Subcutaneous adipose tissue (tissue), 4 donors: ENCODE measurements around the gene PSMC5. TPM values are rescaled to one million over a fixed set of nuclear protein-coding genes. Genes with fewer than 3 reads are reported as not detected.

Experiments used
- total RNA-seq, 4 donors: library from RNA; depleted of rRNA; stranded (reverse); fragments of >200 nt; gene quantifications; one replicate each; pipeline ENCODE4 v1.1.0, GENCODE V29; 2016
- TF ChIP-seq, protein P1 (sequence below): fragments of 450-650 bp; IDR thresholded peaks from one replicate; pipeline ENCODE4 v1.5.1; 2016; ENCODE audit warnings: low read depth, mild to moderate bottlenecking, control low read depth, antibody characterized with exemption, moderate library complexity

Gene PSMC5
- total RNA-seq, 4 donors from 2014 or later = 66.0 to 127 (median 83.2) TPM

DNA sequence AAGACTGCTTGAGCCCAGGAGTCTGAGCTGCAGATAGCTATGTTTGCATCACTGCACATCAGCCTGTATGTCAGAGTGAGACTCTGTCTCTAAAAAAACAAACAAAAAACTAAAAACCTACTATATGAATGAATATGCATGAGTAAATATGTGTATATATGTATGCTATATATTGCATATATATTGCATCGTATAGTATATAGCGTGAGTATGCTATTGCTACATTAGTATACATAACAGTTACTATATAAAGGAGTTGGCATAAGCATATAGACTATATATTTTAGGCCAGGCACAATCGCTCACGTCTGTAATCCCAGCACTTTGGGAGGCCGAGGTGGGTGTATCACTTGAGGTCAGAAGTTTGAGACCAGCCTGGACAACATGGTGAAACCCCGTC lies 37.2 kb upstream of the PSMC5 start:
- TF ChIP-seq, protein P1, sequence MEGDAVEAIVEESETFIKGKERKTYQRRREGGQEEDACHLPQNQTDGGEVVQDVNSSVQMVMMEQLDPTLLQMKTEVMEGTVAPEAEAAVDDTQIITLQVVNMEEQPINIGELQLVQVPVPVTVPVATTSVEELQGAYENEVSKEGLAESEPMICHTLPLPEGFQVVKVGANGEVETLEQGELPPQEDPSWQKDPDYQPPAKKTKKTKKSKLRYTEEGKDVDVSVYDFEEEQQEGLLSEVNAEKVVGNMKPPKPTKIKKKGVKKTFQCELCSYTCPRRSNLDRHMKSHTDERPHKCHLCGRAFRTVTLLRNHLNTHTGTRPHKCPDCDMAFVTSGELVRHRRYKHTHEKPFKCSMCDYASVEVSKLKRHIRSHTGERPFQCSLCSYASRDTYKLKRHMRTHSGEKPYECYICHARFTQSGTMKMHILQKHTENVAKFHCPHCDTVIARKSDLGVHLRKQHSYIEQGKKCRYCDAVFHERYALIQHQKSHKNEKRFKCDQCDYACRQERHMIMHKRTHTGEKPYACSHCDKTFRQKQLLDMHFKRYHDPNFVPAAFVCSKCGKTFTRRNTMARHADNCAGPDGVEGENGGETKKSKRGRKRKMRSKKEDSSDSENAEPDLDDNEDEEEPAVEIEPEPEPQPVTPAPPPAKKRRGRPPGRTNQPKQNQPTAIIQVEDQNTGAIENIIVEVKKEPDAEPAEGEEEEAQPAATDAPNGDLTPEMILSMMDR = no peak

DNA sequence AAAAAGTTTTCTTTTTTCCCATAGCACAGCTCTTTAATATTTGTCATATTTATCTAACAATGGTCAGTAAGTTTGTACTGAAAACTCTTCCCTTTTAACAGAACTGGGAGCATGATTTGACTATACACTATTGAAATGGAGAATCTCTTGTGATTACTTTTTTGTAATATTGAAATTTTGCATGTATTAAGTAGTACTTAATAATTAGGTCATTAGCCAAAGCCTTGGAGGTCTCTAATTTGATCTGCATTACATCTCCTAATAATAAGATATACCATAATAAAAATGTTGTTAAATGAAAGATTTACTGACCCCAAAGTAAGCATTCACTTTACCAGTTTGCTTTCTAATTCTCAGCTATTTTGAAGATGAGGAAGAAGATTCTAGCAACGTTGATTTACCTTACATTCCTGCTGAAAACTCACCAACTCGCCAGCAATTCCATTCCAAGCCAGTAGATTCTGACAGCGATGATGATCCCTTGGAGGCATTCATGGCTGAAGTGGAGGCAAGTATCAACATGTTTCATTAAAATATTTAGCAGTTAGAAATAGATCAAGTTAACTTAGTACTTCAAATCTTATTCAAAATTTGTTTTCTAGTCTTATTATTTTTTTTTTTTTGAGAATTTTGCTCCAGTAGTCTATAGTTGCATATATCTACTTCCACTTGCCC lies 35.0 kb upstream of the PSMC5 start:
- TF ChIP-seq, protein P1 = no peak

DNA sequence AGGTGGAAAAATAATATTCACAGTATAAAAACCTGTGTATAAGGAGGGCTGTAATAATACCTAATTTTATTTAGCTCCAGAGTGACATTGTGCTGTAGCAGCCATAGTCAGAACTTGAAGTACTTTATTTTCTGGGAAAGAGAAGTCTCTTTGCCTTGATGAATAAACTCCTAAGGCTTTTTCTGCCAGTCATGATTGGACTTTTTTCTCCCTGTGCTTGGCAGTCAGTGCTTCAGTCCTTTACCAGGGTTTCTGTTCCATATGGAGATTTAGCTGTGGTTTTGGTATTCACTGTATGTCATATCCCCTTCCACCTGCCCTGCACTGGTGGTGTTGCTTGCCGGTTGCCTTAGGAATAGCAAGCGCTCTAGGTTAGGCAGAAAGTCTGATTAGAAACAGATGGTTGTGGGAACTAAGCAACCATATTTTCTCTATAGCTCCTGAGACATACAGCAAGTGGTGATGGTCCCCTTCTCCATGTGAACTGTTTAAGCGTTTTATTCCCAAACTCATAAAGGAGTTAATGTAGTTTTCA lies 28.6 kb upstream of the PSMC5 start:
- TF ChIP-seq, protein P1 = no peak

DNA sequence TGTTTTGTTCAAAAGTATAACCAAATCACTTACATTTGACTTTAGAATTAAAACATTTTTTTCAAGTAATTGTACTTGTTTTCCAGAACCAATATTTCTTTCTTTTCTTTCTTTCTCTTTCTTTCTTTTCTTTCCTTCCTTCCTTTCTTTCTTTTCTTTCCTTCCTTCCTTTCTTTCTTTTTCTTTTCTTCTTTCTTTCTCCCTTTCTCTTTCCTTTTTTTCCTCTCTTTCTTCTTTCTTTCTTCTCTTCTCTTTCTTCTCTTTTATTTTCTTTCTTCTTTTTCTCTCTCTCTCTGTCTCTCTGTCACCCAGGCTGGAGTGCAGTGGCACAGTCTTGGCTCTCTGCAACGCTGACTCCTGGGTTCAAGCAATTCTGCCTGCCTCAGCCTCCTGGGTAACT lies 26.4 kb upstream of the PSMC5 start:
- TF ChIP-seq, protein P1 = no peak

DNA sequence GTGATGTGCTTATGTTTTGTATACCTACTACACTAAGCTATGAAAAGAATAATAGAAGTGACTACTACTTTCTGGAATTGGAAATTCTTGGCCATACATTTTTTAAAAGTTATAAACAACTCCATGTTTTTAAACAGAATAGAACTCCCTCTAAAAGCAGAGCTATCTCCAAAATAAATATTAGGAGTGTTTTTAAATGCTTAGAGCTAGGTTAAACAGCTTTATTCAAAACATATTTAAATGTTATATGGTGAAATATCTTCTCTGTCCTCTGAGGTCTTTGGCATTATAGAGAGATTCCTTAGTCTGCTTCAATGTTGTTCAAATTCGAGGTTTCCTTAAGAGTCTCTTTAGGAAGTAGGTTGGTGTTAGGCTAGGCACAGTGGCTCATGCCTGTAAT lies 22.9 kb upstream of the PSMC5 start:
- TF ChIP-seq, protein P1 = no peak

DNA sequence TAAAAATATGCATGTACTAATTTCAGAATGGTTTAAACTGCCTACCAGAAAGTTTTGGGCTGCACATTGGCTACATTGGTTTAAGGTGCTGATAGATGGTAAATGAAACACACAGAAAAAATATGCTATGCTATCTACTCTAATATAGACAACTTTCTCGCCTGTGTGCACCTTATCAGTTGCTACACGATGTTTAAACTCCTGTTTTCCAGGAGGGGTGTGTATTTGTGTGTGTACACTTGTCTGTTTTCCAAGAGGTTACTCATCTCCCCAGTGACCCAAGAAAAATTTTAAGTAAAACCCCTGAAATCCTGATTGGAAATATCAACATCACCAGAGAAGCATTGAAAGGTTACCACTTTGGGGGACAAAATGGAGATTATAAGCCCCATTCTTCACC lies 21.6 kb upstream of the PSMC5 start:
- TF ChIP-seq, protein P1 = no peak

DNA sequence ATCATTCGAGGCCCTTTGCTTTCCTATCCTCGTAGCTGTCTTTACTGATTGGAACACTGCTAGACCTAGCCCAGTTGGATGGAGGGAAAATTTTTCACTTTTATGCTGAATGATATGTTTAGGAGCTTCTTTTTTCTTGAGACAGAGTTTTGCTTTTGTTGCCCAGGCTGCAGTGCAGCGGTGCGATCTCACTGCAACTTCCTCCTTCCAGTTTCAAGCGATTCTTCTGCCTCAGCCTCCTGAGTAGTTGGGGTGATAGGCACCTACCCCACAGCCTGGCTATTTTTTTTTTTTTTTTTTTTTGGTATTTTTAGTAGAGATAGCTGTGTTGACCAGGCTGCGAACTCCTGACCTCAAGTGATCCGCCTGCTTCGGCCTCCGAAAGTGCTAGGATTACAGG lies 17.3 kb upstream of the PSMC5 start:
- TF ChIP-seq, protein P1 = no peak
